Activated gamma-delta T cell (primary cell): ENCODE measurements around the gene PDLIM7.

Experiments
- DNase-seq: peaks from one replicate; lab custom pipeline; 2025; lab: John Stamatoyannopoulos, UW

The PDLIM7 gene

GRCh38 chr5:177507596-177508220 lies 10.3 kb upstream of the PDLIM7 start:
- DNase-seq: no peak

- no peak for DNase-seq
These were observed 9.8 kb upstream of the PDLIM7 start for GRCh38 chr5:177507165-177507564.

- DNase-seq: no peak
These were observed 7.7 kb upstream of the PDLIM7 start for GRCh38 chr5:177505075-177505474.

GRCh38 chr5:177504086-177505056 lies 7.0 kb upstream of the PDLIM7 start:
- DNase-seq: no peak

GRCh38 chr5:177503351-177504085 lies 6.1 kb upstream of the PDLIM7 start:
- DNase-seq: no peak

GRCh38 chr5:177502886-177503285 lies 5.5 kb upstream of the PDLIM7 start:
- DNase-seq: no peak

GRCh38 chr5:177501874-177502678 lies 4.7 kb upstream of the PDLIM7 start:
- DNase-seq: no peak

- peak; percentile 48 for DNase-seq
These were observed 3.5 kb upstream of the PDLIM7 start for GRCh38 chr5:177500685-177501522.

- no peak for DNase-seq
These were observed 2.4 kb upstream of the PDLIM7 start for GRCh38 chr5:177499842-177500241.

GRCh38 chr5:177498013-177498787 lies 796 bp upstream of the PDLIM7 start:
- no peak for DNase-seq

- DNase-seq: no peak
These were observed 595 bp downstream of the PDLIM7 start for GRCh38 chr5:177496727-177497291.

GRCh38 chr5:177496070-177496726 lies 1.2 kb downstream of the PDLIM7 start:
- DNase-seq: no peak

GRCh38 chr5:177495243-177496060 lies 2.0 kb downstream of the PDLIM7 start:
- DNase-seq: no peak

- no peak for DNase-seq
These were observed 2.8 kb downstream of the PDLIM7 start for GRCh38 chr5:177494346-177495195.

GRCh38 chr5:177493795-177494345 lies 3.5 kb downstream of the PDLIM7 start:
- DNase-seq: no peak

- DNase-seq: no peak
These were observed 4.6 kb downstream of the PDLIM7 start for GRCh38 chr5:177492841-177493240.
